ENCODE results near the gene NEK2. TPM values are rescaled to one million over a fixed set of nuclear protein-coding genes. Genes with fewer than 3 reads are reported as not detected.
"Not testable (repeated sequence)": the region's sequence is repeated elsewhere in the genome, so short reads cannot be mapped to it uniquely, and the experiment has no call there.

Gene NEK2
- total RNA-seq, 1 experiment from 2014 or later = 45.7 TPM

DNA sequence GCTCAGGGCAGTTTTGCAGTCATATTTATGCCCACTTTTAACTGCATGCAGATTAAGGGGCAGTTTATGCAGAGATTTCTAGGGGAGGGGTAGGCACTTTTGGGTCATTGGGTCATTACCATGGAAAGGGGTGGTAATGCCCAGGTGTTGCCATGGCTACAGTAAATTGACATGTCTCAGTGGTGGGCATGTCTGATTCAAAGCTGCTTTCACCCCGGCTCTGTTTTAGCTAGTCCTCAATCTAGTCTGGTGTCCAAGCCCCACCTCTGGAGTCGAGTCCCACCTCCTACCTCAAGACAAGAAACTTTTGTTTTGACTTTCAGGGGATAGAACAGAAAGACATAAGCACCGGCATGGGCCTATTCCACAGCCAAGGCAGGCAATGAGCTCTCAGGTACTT is 8.9 kb upstream of the NEK2 start:
- no peaks in the 10 kb centered on the region for H3K27me3 ChIP-seq (replicated peaks; ENCODE audit: insufficient read depth, low read depth, low read length, poor library complexity)
- no TSS peak for BruUV-seq (replicated peaks)
- POLR2A ChIA-PET (ENCODE audit: low non-redundant PET) = no interaction called here
- no peak for TF ChIP-seq EZH2 (IDR thresholded peaks at IDR 0.05; ENCODE audit: borderline replicate concordance, low read depth, low read length, poor library complexity, severe bottlenecking)
- TF ChIP-seq CTCF (conservative IDR thresholded peaks at IDR 0.05; ENCODE audit: low read depth, low read length) = no peak
- no peaks in the 10 kb centered on the region for H3K36me3 ChIP-seq (ENCODE audit: insufficient read depth, low read length, poor library complexity, severe bottlenecking)
- H3K4me3 ChIP-seq (ENCODE audit: low read depth, low read length, poor library complexity, severe bottlenecking) = no peak overlapping the region
- H3K27ac ChIP-seq (ENCODE audit: low read depth, low read length, poor library complexity, severe bottlenecking) = no peak overlapping the region
- CTCF ChIA-PET = interaction anchor here (0.6 kb wide), 1 partner anchor 222 kb away, joined by 3 read pairs; no protein-coding TSS in a partner anchor
- intact Hi-C loops (cut with micrococcal nuclease; ENCODE audit: unreplicated experiment) = loop anchor here (5.0 kb wide), 1 partner anchor 683 kb away; no protein-coding TSS in a partner anchor
- peaks cover 5% of the 10 kb centered on the region for H3K4me1 ChIP-seq (ENCODE audit: insufficient read depth, low read length, poor library complexity, severe bottlenecking)
- no peak for DNase-seq (ENCODE audit: low spot score)
- no peaks in the 10 kb centered on the region for H3K9me3 ChIP-seq (ENCODE audit: low read depth, low read length, poor library complexity, severe bottlenecking)

- CTCF ChIA-PET = no interaction called here
- BruUV-seq (replicated peaks) = no TSS peak
- H3K36me3 ChIP-seq (ENCODE audit: insufficient read depth, low read length, poor library complexity, severe bottlenecking) = no peaks in the 10 kb centered on the region
- no peak overlapping the region for H3K4me3 ChIP-seq (ENCODE audit: low read depth, low read length, poor library complexity, severe bottlenecking)
- H3K27me3 ChIP-seq (replicated peaks; ENCODE audit: insufficient read depth, low read depth, low read length, poor library complexity) = no peaks in the 10 kb centered on the region
- no peak for DNase-seq (ENCODE audit: low spot score)
- peaks cover 5% of the 10 kb centered on the region for H3K4me1 ChIP-seq (ENCODE audit: insufficient read depth, low read length, poor library complexity, severe bottlenecking)
- intact Hi-C loops (cut with micrococcal nuclease; ENCODE audit: unreplicated experiment) = loop anchor here (5.0 kb wide), 1 partner anchor 684 kb away; no protein-coding TSS in a partner anchor
- no peak overlapping the region for H3K27ac ChIP-seq (ENCODE audit: low read depth, low read length, poor library complexity, severe bottlenecking)
- TF ChIP-seq CTCF (conservative IDR thresholded peaks at IDR 0.05; ENCODE audit: low read depth, low read length) (no peak), EZH2 (IDR thresholded peaks at IDR 0.05; ENCODE audit: borderline replicate concordance, low read depth, low read length, poor library complexity, severe bottlenecking) (no peak)
- POLR2A ChIA-PET (ENCODE audit: low non-redundant PET) = no interaction called here
- no peaks in the 10 kb centered on the region for H3K9me3 ChIP-seq (ENCODE audit: low read depth, low read length, poor library complexity, severe bottlenecking)
Measured at GRCh38 chr1:211683396-211684297, 8.2 kb upstream of the NEK2 start.

DNA sequence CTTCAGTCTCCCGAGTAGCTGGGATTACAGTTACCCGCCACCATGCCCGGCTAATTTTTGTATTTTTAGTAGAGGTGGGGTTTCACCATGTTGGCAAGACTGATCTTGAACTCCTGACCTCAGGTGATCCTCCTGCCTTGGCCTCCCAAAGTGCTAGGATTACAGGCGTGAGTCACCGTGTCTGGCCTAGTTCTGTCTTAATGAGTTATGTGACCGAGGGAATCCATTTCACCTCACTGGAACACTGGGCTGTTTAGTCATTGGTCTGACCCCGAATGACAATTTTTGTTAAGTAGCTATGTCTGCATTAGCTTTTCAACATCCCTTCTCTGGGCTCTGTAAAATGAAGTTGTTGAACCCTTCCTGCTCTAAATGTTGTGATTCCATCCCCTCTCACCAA is 6.8 kb upstream of the NEK2 start:
- H3K36me3 ChIP-seq (ENCODE audit: insufficient read depth, low read length, poor library complexity, severe bottlenecking); BruUV-seq (replicated peaks); H3K27me3 ChIP-seq (replicated peaks; ENCODE audit: insufficient read depth, low read depth, low read length, poor library complexity); H3K27ac ChIP-seq (ENCODE audit: low read depth, low read length, poor library complexity, severe bottlenecking); H3K4me3 ChIP-seq (ENCODE audit: low read depth, low read length, poor library complexity, severe bottlenecking); H3K4me1 ChIP-seq (ENCODE audit: insufficient read depth, low read length, poor library complexity, severe bottlenecking); DNase-seq (ENCODE audit: low spot score); H3K9me3 ChIP-seq (ENCODE audit: low read depth, low read length, poor library complexity, severe bottlenecking); CTCF ChIA-PET; POLR2A ChIA-PET (ENCODE audit: low non-redundant PET): not testable (repeated sequence)
- intact Hi-C loops (cut with micrococcal nuclease; ENCODE audit: unreplicated experiment) = loop anchor here (5.0 kb wide), 1 partner anchor 685 kb away; no protein-coding TSS in a partner anchor
